Measurements from ENCODE around the gene ZNF853. TPM values are rescaled to one million over a fixed set of nuclear protein-coding genes. Genes with fewer than 3 reads are reported as not detected.
"Not testable (repeated sequence)": the region's sequence is repeated elsewhere in the genome, so short reads cannot be mapped to it uniquely, and the experiment has no call there.

Gene ZNF853
- 8.7 TPM for total RNA-seq

GRCh38 chr7:6614953-6615722, at the start of gene ZNF853:
TSS of gene ZNF853 (plus strand) at chr7:6615610. CDS start at chr7:6616175, 565 bp downstream.
- ATAC-seq (peak; percentile 27), DNase-seq (ENCODE audit: low spot score) (no peak)
- intact Hi-C loops (cut with DNase I) = no loop called here

GRCh38 chr7:6565655-6566054, 49.8 kb upstream of the ZNF853 start:
- intact Hi-C loops (cut with DNase I) = no loop called here
- no peak for ATAC-seq
- DNase-seq (ENCODE audit: low spot score) = no peak

GRCh38 chr7:6567886-6568285, 47.5 kb upstream of the ZNF853 start:
- intact Hi-C loops (cut with DNase I) = no loop called here
- no peak for ATAC-seq
- DNase-seq (ENCODE audit: low spot score) = no peak

- ATAC-seq (no peak), DNase-seq (ENCODE audit: low spot score) (no peak)
- intact Hi-C loops (cut with DNase I) = no loop called here
Observed at GRCh38 chr7:6571160-6571779, 44.1 kb upstream of the ZNF853 start.

- no peak for DNase-seq (ENCODE audit: low spot score)
- intact Hi-C loops (cut with DNase I) = loop anchor here (2.0 kb wide), 1 partner anchor 69 kb away; no protein-coding TSS in a partner anchor
- no peak for ATAC-seq
Observed at GRCh38 chr7:6575281-6576023, 40.0 kb upstream of the ZNF853 start.

- intact Hi-C loops (cut with DNase I) = no loop called here
- ATAC-seq = no peak
- DNase-seq (ENCODE audit: low spot score) = no peak
Observed at GRCh38 chr7:6576024-6576866, 39.2 kb upstream of the ZNF853 start.

- DNase-seq (ENCODE audit: low spot score); intact Hi-C loops (cut with DNase I); ATAC-seq: not testable (repeated sequence)
Observed at GRCh38 chr7:6576867-6577368, 38.5 kb upstream of the ZNF853 start.

GRCh38 chr7:6577369-6578113, 37.9 kb upstream of the ZNF853 start, which contains the start of gene ZDHHC4:
TSS of gene ZDHHC4 (plus strand) at chr7:6577454. CDS start at chr7:6580562, 3,108 bp downstream.
- intact Hi-C loops (cut with DNase I) = no loop called here
- ATAC-seq (peak; percentile 98), DNase-seq (ENCODE audit: low spot score) (peak; percentile 93)

GRCh38 chr7:6578114-6579084, 37.0 kb upstream of the ZNF853 start:
- ATAC-seq (no peak), DNase-seq (ENCODE audit: low spot score) (no peak)
- intact Hi-C loops (cut with DNase I) = no loop called here

- ATAC-seq (no peak), DNase-seq (ENCODE audit: low spot score) (no peak)
- intact Hi-C loops (cut with DNase I) = no loop called here
Observed at GRCh38 chr7:6579446-6579845, 36.0 kb upstream of the ZNF853 start.

GRCh38 chr7:6585746-6586432, 29.5 kb upstream of the ZNF853 start:
- DNase-seq (ENCODE audit: low spot score); ATAC-seq; intact Hi-C loops (cut with DNase I): not testable (repeated sequence)

- no peak for DNase-seq (ENCODE audit: low spot score)
- no peak for ATAC-seq
- intact Hi-C loops (cut with DNase I) = no loop called here
Observed at GRCh38 chr7:6588566-6588965, 26.8 kb upstream of the ZNF853 start.

GRCh38 chr7:6589151-6589828, 26.1 kb upstream of the ZNF853 start:
- no peak for ATAC-seq
- intact Hi-C loops (cut with DNase I) = no loop called here
- no peak for DNase-seq (ENCODE audit: low spot score)

- DNase-seq (ENCODE audit: low spot score) (peak; percentile 82), ATAC-seq (peak; percentile 92)
- intact Hi-C loops (cut with DNase I) = no loop called here
Observed at GRCh38 chr7:6589829-6590644, 25.4 kb upstream of the ZNF853 start, which contains the start of gene INTS15. TSS of gene INTS15 (plus strand) at chr7:6590021. CDS start at chr7:6590284, 263 bp downstream.

GRCh38 chr7:6590645-6591110, 24.7 kb upstream of the ZNF853 start:
- DNase-seq (ENCODE audit: low spot score) (no peak), ATAC-seq (no peak)
- intact Hi-C loops (cut with DNase I) = no loop called here
